ENCODE measurements around the gene FBXL13. TPM values are rescaled to one million over a fixed set of nuclear protein-coding genes. Genes with fewer than 3 reads are reported as not detected.
"Not testable (repeated sequence)": the region's sequence is repeated elsewhere in the genome, so short reads cannot be mapped to it uniquely, and the experiment has no call there.

Gene FBXL13
- polyA plus RNA-seq, 1 donor from 2014 or later: 0.15 TPM

- Mint-ChIP-seq H3K4me3 (no peak overlapping the region), H3K27ac (no peak overlapping the region), H3K36me3 (peaks cover 3% of the 10 kb centered on the region), H3K9me3 (peaks cover 0 to 6% (median 1%) of the 10 kb centered on the region in 3 donors), H3K4me1 (no peaks in the 10 kb centered on the region), H3K27me3 (no peaks in the 10 kb centered on the region)
Observed at GRCh38 chr7:102974366-102975236, 100.0 kb downstream of the FBXL13 start.

DNA sequence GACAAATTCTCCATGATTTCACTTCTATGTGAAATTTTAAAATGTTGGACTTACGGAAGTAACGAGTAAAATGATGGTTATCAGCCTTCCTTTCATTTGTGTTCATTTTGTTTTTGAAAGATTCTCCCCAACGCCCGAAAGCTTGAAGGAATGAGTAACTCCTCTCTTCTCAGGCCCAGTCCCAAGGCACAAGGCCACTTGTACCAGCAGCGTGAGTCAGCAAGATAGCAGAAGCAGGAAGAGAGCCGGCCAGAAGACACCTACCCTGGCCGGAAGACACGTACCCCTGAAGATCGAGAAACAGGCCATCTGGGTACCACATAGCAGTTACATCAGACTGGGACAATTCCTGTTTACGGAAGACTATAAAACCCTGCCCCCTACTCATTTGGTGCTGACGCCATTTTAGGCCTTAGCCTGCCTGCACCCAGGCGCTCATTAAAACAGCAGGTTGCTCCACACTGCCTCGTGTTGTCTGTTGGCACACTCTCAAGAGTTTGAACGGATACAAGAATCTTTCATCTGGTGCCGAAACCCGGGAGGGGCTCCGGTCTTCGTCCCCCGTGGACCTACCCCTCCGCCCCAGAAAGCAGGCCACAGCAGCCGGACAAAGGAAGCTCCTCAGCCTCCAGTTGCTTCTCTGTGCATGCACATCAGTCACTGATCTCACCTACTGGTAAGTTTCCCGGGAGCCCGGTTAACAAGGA, 101.3 kb downstream of the FBXL13 start:
- H3K27me3 Mint-ChIP-seq: no peaks in the 10 kb centered on the region
- no peak overlapping the region for H3K27ac Mint-ChIP-seq
- H3K4me1 Mint-ChIP-seq: peaks cover 0 to 2% (median 0%) of the 10 kb centered on the region in 3 donors
- no peak overlapping the region for H3K4me3 Mint-ChIP-seq
- no peaks in the 10 kb centered on the region for H3K9me3 Mint-ChIP-seq
- H3K36me3 Mint-ChIP-seq: peaks cover 3% of the 10 kb centered on the region

GRCh38 chr7:102967798-102968197, 106.8 kb downstream of the FBXL13 start:
- Mint-ChIP-seq H3K4me3 (no peak overlapping the region), H3K4me1 (peaks cover 0 to 4% (median 0%) of the 10 kb centered on the region in 3 donors), H3K9me3 (no peaks in the 10 kb centered on the region), H3K27me3 (no peaks in the 10 kb centered on the region), H3K27ac (no peak overlapping the region), H3K36me3 (peaks cover 2% of the 10 kb centered on the region)

GRCh38 chr7:102966465-102966864, 108.1 kb downstream of the FBXL13 start:
- H3K4me3 Mint-ChIP-seq: no peak overlapping the region
- H3K36me3 Mint-ChIP-seq: peaks cover 1% of the 10 kb centered on the region
- H3K4me1 Mint-ChIP-seq: peaks cover 0 to 4% (median 0%) of the 10 kb centered on the region in 3 donors
- no peak overlapping the region for H3K27ac Mint-ChIP-seq
- no peaks in the 10 kb centered on the region for H3K27me3 Mint-ChIP-seq
- no peaks in the 10 kb centered on the region for H3K9me3 Mint-ChIP-seq

- H3K4me3 Mint-ChIP-seq, H3K36me3 Mint-ChIP-seq, H3K9me3 Mint-ChIP-seq, H3K4me1 Mint-ChIP-seq, H3K27me3 Mint-ChIP-seq, H3K27ac Mint-ChIP-seq: not testable (repeated sequence)
Observed at GRCh38 chr7:102961993-102962392, 112.6 kb downstream of the FBXL13 start.

DNA sequence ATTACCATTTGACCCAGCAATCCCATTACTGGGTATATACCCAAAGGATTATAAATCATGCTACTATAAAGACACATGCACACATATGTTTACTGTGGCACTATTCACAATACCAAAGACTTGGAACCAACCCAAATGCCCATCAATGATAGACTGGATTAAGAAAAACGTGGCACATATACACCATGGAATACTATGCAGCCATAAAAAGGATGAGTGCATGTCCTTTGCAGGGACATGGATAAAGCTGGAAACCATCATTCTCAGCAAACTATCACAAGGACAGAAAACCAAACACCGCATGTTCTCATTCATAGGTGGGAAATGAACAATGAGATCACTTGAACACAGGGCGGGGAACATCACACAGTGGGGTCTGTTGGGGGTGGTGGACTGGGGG, 116.6 kb downstream of the FBXL13 start:
- H3K27me3 Mint-ChIP-seq, H3K4me3 Mint-ChIP-seq, H3K27ac Mint-ChIP-seq, H3K4me1 Mint-ChIP-seq, H3K36me3 Mint-ChIP-seq: not testable (repeated sequence)
- peaks cover 7 to 18% (median 11%) of the 10 kb centered on the region in 3 donors for H3K9me3 Mint-ChIP-seq

DNA sequence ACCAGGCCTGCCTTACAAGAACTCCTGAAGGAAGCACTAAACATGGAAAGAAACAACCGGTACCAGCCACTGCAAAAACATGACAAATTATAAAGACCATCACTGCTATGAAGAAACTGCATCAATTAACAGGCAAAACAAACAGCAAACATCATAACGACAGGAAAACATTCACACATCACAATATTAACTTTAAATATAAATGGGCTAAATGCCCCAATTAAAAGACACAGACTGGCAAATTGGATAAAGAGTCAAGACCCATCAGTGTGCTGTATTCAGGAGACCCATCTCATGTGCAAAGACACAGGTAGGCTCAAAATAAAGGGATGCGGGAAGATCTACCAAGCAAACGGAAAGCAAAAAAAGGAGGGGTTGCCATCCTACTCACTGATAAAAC, 120.2 kb downstream of the FBXL13 start:
- H3K27me3 Mint-ChIP-seq, H3K4me1 Mint-ChIP-seq, H3K27ac Mint-ChIP-seq, H3K4me3 Mint-ChIP-seq, H3K36me3 Mint-ChIP-seq: not testable (repeated sequence)
- peaks cover 7 to 18% (median 13%) of the 10 kb centered on the region in 3 donors for H3K9me3 Mint-ChIP-seq

DNA sequence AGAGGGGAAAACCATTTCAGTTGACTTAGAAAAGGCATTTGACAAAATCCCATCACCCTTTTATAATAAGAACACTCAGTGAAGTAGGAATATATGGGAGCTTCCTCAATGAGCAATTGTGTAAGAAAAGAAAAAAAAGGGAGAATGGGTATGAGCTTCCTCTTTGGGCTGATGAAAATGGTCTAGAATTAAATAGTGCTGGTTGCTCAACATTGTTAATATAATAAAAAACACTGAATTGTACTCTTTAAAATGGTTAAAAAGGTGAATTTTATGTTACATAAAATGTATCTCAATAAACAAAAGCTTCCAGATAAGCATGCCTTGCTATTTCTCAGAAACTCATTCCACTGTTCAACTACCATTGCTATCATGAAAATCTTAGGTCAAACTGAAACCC, 121.2 kb downstream of the FBXL13 start:
- H3K36me3 Mint-ChIP-seq: peaks cover 3% of the 10 kb centered on the region
- no peak overlapping the region for H3K4me3 Mint-ChIP-seq
- peaks cover 7 to 18% (median 13%) of the 10 kb centered on the region in 3 donors for H3K9me3 Mint-ChIP-seq
- H3K27ac Mint-ChIP-seq: no peak overlapping the region
- no peaks in the 10 kb centered on the region for H3K4me1 Mint-ChIP-seq
- H3K27me3 Mint-ChIP-seq: peaks cover 4% of the 10 kb centered on the region

DNA sequence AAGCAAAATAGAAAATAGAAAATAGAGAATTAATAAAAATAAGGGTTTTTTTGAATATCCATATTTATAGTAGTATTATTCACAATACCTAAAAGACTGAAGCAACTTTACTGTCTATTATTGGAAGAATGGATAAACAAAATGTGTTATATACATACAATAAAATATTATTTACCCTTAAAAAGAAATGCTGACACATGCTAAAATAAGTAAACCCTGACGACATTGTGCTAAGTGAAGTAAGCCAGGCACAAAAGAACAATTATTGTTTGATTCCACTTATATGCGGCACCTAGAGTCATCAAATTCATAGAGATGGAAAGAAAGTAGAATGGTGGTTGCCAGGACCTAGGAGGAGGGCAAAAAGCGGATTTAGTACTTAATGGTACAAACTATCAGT, 122.8 kb downstream of the FBXL13 start:
- Mint-ChIP-seq H3K27ac (no peak overlapping the region), H3K4me1 (no peaks in the 10 kb centered on the region), H3K36me3 (peaks cover 3% of the 10 kb centered on the region)

GRCh38 chr7:102944241-102944640, 130.4 kb downstream of the FBXL13 start:
- Mint-ChIP-seq H3K36me3 (no peaks in the 10 kb centered on the region), H3K4me3 (no peak overlapping the region), H3K4me1 (no peaks in the 10 kb centered on the region), H3K27ac (no peak overlapping the region), H3K9me3 (peaks cover 0 to 2% (median 0%) of the 10 kb centered on the region in 3 donors), H3K27me3 (no peaks in the 10 kb centered on the region)

More for the DNA sequence above, 122.8 kb downstream of the FBXL13 start:
- Mint-ChIP-seq H3K27me3 (peaks cover 4% of the 10 kb centered on the region), H3K9me3 (peaks cover 7 to 14% (median 11%) of the 10 kb centered on the region in 3 donors), H3K4me3 (no peak overlapping the region)

DNA sequence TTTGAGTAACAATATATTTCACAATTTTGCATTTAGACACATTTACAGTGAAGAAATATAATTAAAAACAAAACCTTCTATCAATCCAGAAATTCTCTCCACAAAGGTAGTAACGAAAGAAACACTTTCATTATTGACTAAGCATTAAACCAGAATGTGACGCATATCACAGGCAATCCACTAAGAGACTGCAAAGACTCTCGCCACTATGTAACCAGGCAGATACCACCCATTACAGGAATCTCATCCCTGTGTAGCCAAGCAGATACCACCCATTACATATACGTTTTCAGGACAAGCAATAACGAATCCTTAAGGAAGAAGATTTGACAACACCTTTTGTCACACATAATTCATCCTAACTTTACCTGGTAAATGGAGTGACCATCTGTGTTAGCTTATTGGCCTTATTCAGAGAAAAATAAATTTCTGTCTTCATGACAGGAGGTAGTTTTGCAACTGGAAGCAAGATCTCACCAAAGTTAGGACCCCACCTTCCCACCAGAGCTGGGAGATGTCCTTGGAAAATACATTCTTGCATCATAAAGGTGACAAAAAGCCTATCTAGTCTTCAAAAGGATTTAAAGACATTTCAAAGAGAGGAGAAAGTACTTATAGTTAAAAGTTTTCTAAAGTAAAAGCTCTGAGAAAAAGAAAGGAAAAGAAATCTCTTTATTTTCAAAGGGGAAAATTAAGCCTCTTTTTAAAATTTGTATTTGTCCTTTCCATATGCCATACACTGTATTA, 131.0 kb downstream of the FBXL13 start:
- H3K27me3 Mint-ChIP-seq: no peaks in the 10 kb centered on the region
- peaks cover 0 to 2% (median 0%) of the 10 kb centered on the region in 3 donors for H3K9me3 Mint-ChIP-seq
- H3K4me3 Mint-ChIP-seq: no peak overlapping the region
- H3K36me3 Mint-ChIP-seq: no peaks in the 10 kb centered on the region
- no peak overlapping the region for H3K27ac Mint-ChIP-seq
- no peaks in the 10 kb centered on the region for H3K4me1 Mint-ChIP-seq

- no peaks in the 10 kb centered on the region for H3K36me3 Mint-ChIP-seq
- no peak overlapping the region for H3K4me3 Mint-ChIP-seq
- no peaks in the 10 kb centered on the region for H3K4me1 Mint-ChIP-seq
- no peak overlapping the region for H3K27ac Mint-ChIP-seq
- H3K27me3 Mint-ChIP-seq: no peaks in the 10 kb centered on the region
- peaks cover 0 to 2% (median 0%) of the 10 kb centered on the region in 3 donors for H3K9me3 Mint-ChIP-seq
Observed at GRCh38 chr7:102942868-102943267, 131.7 kb downstream of the FBXL13 start.

DNA sequence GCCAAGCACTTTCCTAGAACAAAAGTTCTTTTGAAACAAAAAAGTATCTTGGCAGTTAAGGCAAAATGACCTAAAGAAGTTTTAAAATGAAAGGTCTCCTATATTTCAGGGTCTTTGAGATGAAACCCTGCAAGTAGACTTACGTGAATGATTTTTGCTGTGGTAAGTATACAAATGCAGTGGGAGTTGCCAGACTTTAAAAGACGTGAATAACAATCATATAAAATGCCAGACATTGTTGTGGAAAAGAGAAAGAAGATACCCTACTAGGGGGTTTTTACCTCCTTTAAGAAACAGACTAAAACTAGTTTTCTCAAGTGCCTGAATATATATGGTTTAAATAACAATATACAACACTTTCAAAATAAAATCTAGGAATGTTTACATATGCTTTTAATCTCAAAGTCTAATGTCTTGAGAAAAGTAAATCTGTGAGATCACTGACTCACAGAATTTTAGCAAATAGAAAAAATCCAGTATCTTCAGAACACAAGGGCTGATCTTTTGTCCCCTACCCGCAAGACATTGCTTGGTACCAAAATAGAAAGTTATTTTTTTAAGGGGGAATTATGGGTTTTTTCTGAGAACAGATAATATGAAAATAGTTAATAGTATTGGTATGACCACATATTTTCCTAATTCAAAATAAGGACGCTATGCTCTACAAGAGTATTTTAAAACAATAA, 132.3 kb downstream of the FBXL13 start:
- H3K36me3 Mint-ChIP-seq: no peaks in the 10 kb centered on the region
- H3K9me3 Mint-ChIP-seq: peaks cover 0 to 2% (median 0%) of the 10 kb centered on the region in 3 donors
- no peaks in the 10 kb centered on the region for H3K27me3 Mint-ChIP-seq
- H3K4me3 Mint-ChIP-seq: no peak overlapping the region
- H3K4me1 Mint-ChIP-seq: no peaks in the 10 kb centered on the region
- H3K27ac Mint-ChIP-seq: no peak overlapping the region

DNA sequence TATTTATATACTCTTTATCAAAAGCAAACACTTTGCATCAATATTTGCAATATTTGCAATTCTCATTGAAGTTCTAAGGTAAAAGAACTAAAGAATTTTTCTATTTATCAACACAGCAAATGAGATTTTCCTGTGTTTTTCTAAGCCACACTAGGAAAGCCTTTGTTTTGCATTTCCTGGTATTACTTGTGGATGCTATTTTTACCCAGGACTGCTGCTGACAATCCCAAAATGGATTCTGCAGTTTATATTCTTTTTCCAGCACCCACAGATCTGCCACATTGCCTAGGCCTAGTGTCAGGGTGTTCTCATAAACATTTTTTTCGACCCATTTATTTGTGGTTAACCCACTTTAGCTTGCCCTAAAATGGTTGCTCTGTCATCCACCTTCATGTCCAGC, 135.9 kb downstream of the FBXL13 start:
- Mint-ChIP-seq H3K27me3 (no peaks in the 10 kb centered on the region), H3K4me1 (no peaks in the 10 kb centered on the region), H3K4me3 (no peak overlapping the region), H3K9me3 (no peaks in the 10 kb centered on the region), H3K27ac (no peak overlapping the region), H3K36me3 (peaks cover 4% of the 10 kb centered on the region)

All from IgD-negative memory B cell (primary cell).